Endothelial cell of umbilical vein (primary cell): ENCODE data around the gene VWA1. TPM values are rescaled to one million over a fixed set of nuclear protein-coding genes. Genes with fewer than 3 reads are reported as not detected.

Source experiments
- BruUV-seq: library from RNA; stranded (reverse); fragments of 400-500 nt; replicated peaks from 2 replicates; lab custom pipeline; 2021; lab: Mats Ljungman, UMichigan
- CTCF ChIA-PET: fragments of 300-600, 350-600 bp; sonication (Branson Sonifier 250); formaldehyde crosslinking; loops from one replicate; lab custom pipeline; 2021; ENCODE audit warnings: antibody characterized with exemption, inconsistent platforms; lab: Charles Lee
- POLR2A ChIA-PET: fragments of 300-600, 350-600 bp; sonication (Branson Sonifier 250); formaldehyde crosslinking; loops from one replicate; lab custom pipeline; 2021; ENCODE audit warnings: antibody characterized with exemption, inconsistent platforms; lab: Charles Lee
- DNase-seq: peaks from one replicate; pipeline ENCODE4 v3.0.0-alpha.2; 2011; ENCODE audit warnings: low read depth, low spot score
- FAIRE-seq: peaks from 2 replicates; lab custom pipeline; 2011; peaks lifted over from hg19 to GRCh38; lab: Jason Lieb, UNC
- H2AFZ ChIP-seq: 2 replicates; pipeline ENCODE4 v1.6.0; 2012; ENCODE audit warnings: low read depth, low read length, control low read depth, inconsistent platforms
- H3K27ac ChIP-seq: 2 replicates; pipeline ENCODE4 v1.5.1; 2011; ENCODE audit warnings: low read depth, mild to moderate bottlenecking, control low read depth, low read length, moderate library complexity; ENCODE audit not compliant: insufficient read depth
- H3K27me3 ChIP-seq, 2 experiments: 2 replicates each; pipeline versions ENCODE4 v1.6.0 to v1.6.1; 2011; ENCODE audit warnings: low read length in 2 of 2, mixed read lengths in 1 of 2; ENCODE audit not compliant: control insufficient read depth in 2 of 2, insufficient read depth in 2 of 2
- H3K36me3 ChIP-seq, 2 experiments: 2 replicates in 1 of 2; 3 replicates in 1 of 2; pipeline ENCODE4 v1.5.1; 2011; ENCODE audit warnings: low read length in 2 of 2, mild to moderate bottlenecking in 1 of 2, moderate library complexity in 1 of 2; ENCODE audit not compliant: control insufficient read depth in 2 of 2, insufficient read depth in 2 of 2; ENCODE audit errors: extremely low read depth in 1 of 2
- H3K4me1 ChIP-seq: 3 replicates; pipeline ENCODE4 v1.5.1; 2011; ENCODE audit warnings: mild to moderate bottlenecking, low read length; ENCODE audit not compliant: control insufficient read depth, insufficient read depth; ENCODE audit errors: extremely low read depth
- H3K4me2 ChIP-seq: 2 replicates; pipeline ENCODE4 v1.6.1; 2011; ENCODE audit warnings: low read length, control low read depth, mixed read lengths; ENCODE audit not compliant: insufficient read depth
- H3K4me3 ChIP-seq, 3 experiments: fragments of 200-600 bp in 1 of 3; sonication (generic), shearing (Covaris generic) in 1 of 3; replicated peaks in 1 of 3; 2 replicates each; pipeline ENCODE4 v1.5.1; 2011 to 2016; ENCODE audit warnings: control low read depth in 3 of 3, low read length in 3 of 3, mild to moderate bottlenecking in 2 of 3, inconsistent platforms in 1 of 3, low read depth in 1 of 3, moderate library complexity in 1 of 3; ENCODE audit not compliant: insufficient read depth in 1 of 3
- H3K79me2 ChIP-seq: 2 replicates; pipeline ENCODE4 v1.6.0; 2012; ENCODE audit warnings: low read length, inconsistent platforms; ENCODE audit not compliant: control insufficient read depth, insufficient read depth
- H3K9ac ChIP-seq: replicated peaks from 2 replicates; pipeline ENCODE3; 2011; ENCODE audit warnings: low read length, control low read depth; ENCODE audit not compliant: insufficient read depth; ENCODE audit errors: extremely low read depth
- H3K9me1 ChIP-seq: replicated peaks from 3 replicates; pipeline ENCODE4 v1.6.0; 2011; ENCODE audit warnings: mild to moderate bottlenecking, low read length; ENCODE audit not compliant: control insufficient read depth, insufficient read depth; ENCODE audit errors: extremely low read depth
- H3K9me3 ChIP-seq: replicated peaks from 2 replicates; pipeline ENCODE4 v1.5.1; 2012; ENCODE audit warnings: low read length, inconsistent platforms; ENCODE audit not compliant: control insufficient read depth, insufficient read depth
- H4K20me1 ChIP-seq: replicated peaks from 2 replicates; pipeline ENCODE3; 2011; ENCODE audit warnings: mild to moderate bottlenecking, low read length; ENCODE audit not compliant: control insufficient read depth, insufficient read depth; ENCODE audit errors: extremely low read depth
- CTCF ChIP-seq, 2 donors: IDR thresholded peaks; 1 replicate in 1 of 2; 2 replicates in 1 of 2; pipeline ENCODE4 v1.5.1; 2011; ENCODE audit warnings: low read length in 2 of 2, mild to moderate bottlenecking in 2 of 2, moderate library complexity in 2 of 2, control low read depth in 1 of 2, inconsistent platforms in 1 of 2, low read depth in 1 of 2; ENCODE audit not compliant: insufficient read depth in 1 of 2; ENCODE audit errors: extremely low read depth in 1 of 2
- EZH2 ChIP-seq: IDR thresholded peaks from 2 replicates; pipeline ENCODE4 v1.6.1; 2012; ENCODE audit warnings: borderline replicate concordance, low read depth, mild to moderate bottlenecking, moderate library complexity, low read length, inconsistent platforms; ENCODE audit not compliant: severe bottlenecking
- FOS ChIP-seq: IDR thresholded peaks from 2 replicates; pipeline ENCODE4 v1.6.1; 2011; ENCODE audit warnings: mild to moderate bottlenecking, low read length, moderate library complexity, borderline replicate concordance; ENCODE audit not compliant: insufficient read depth
- GATA2 ChIP-seq: IDR thresholded peaks from 2 replicates; pipeline ENCODE4 v1.7.0; 2011; ENCODE audit warnings: low read depth, mild to moderate bottlenecking, moderate library complexity, mixed read lengths, low read length; ENCODE audit not compliant: insufficient read length, insufficient read depth
- JUN ChIP-seq: IDR thresholded peaks from 2 replicates; pipeline ENCODE4 v1.6.1; 2011; ENCODE audit warnings: borderline replicate concordance, low read depth; ENCODE audit not compliant: insufficient read length, insufficient read depth
- MAX ChIP-seq: IDR thresholded peaks from 2 replicates; pipeline ENCODE4 v1.6.1; 2011; ENCODE audit not compliant: insufficient read depth, insufficient read length
- MYC ChIP-seq: IDR thresholded peaks from one replicate; pipeline ENCODE4 v1.6.1; 2011; ENCODE audit warnings: mild to moderate bottlenecking, low read depth, low read length
- POLR2A ChIP-seq: IDR thresholded peaks from 2 replicates; pipeline ENCODE4 v1.6.1; 2012; ENCODE audit warnings: low read depth, mild to moderate bottlenecking, control low read depth, low read length
- POLR2AphosphoS5 ChIP-seq: IDR thresholded peaks from 2 replicates; pipeline ENCODE4 v1.6.1; 2012; ENCODE audit warnings: low read depth, mild to moderate bottlenecking, control low read depth, low read length, moderate library complexity; ENCODE audit not compliant: insufficient read depth
- dilution Hi-C: fragments of 300-500 bp; cut with MboI; formaldehyde crosslinking; loops from one replicate; pipeline ENCODE4 v1.15.0; 2019; ENCODE audit warnings: low sequenced_read_pairs; ENCODE audit not compliant: extremely low pct_ligation_motif_present
- intact Hi-C: fragments of 100-400 bp; cut with micrococcal nuclease; formaldehyde crosslinking; loops from one replicate; pipeline ENCODE4 v1.10.0; 2022
- polyA plus RNA-seq, 4 experiments: library from polyadenylated mRNA; depleted of rRNA in 3 of 4; stranded (reverse) in 3 of 4; unstranded in 1 of 4; fragments of >200 nt; gene quantifications; 2 replicates each; pipeline versions ENCODE4 v1.2.1 to v1.2.3, GENCODE V29; 2011 to 2012; ENCODE audit warnings: missing spikeins in 1 of 4
- total RNA-seq: library from RNA; stranded (reverse); gene quantifications from 2 replicates; pipeline ENCODE4 v1.2.3, GENCODE V29; 2021

The VWA1 gene
- total and polyA plus RNA-seq, 2 donors (not counting 3 experiments of a cell fraction or from before 2014, with no cell fraction given), result 2.0 to 6.1 TPM

- no peak overlapping the region for H3K4me2 ChIP-seq
- H3K9ac ChIP-seq, result no peak overlapping the region
- H3K27ac ChIP-seq, result no peak overlapping the region
- peaks cover 30 to 49% of the 10 kb centered on the region in 2 experiments for H3K36me3 ChIP-seq
- no peak overlapping the region for H3K4me3 ChIP-seq
- TF ChIP-seq MAX, result no peak
- no peak for TF ChIP-seq FOS
- no peak for TF ChIP-seq EZH2
- TF ChIP-seq CTCF (IDR thresholded peaks at IDR 0.05; ENCODE audit: extremely low read depth in 1 of 2, insufficient read depth in 1 of 2, low read depth in 1 of 2, low read length in 2 of 2), result no peak
- no peak for TF ChIP-seq POLR2AphosphoS5
- TF ChIP-seq JUN, result no peak
- TF ChIP-seq POLR2A, result no peak
- TF ChIP-seq MYC, result no peak
- no peak for TF ChIP-seq GATA2
- BruUV-seq, result no TSS peak
- DNase-seq (no peak), FAIRE-seq (no peak)
- ChIA-PET CTCF (no interaction called here), POLR2A (no interaction called here)
- intact Hi-C loops (no loop called here), dilution Hi-C loops (no loop called here)
- H2AFZ ChIP-seq, result no peak overlapping the region
- H3K27me3 ChIP-seq, result no peaks in the 10 kb centered on the region
- peaks cover 13% of the 10 kb centered on the region for H3K4me1 ChIP-seq
- H3K79me2 ChIP-seq, result peaks cover 38% of the 10 kb centered on the region
- H3K9me3 ChIP-seq, result no peaks in the 10 kb centered on the region
- H3K9me1 ChIP-seq, result no peaks in the 10 kb centered on the region
- no peaks in the 10 kb centered on the region for H4K20me1 ChIP-seq
Observed at GRCh38 chr1:1393428-1393827, 42.1 kb upstream of the VWA1 start.
